Ecto neural progenitor cell (in vitro differentiated cells): ENCODE results near the gene TGFBR3.

Experiments
- DNase-seq: peaks from one replicate; pipeline ENCODE4 v3.0.0-alpha.2; 2018; ENCODE audit warnings: low spot score

TGFBR3 gene

GRCh38 chr1:91799159-91799558 lies 86.8 kb downstream of the TGFBR3 start:
- DNase-seq: no peak

GRCh38 chr1:91798740-91799139 lies 87.2 kb downstream of the TGFBR3 start:
- no peak for DNase-seq

- DNase-seq: no peak
These were observed 87.7 kb downstream of the TGFBR3 start for GRCh38 chr1:91798241-91798648.

GRCh38 chr1:91797164-91797563 lies 88.8 kb downstream of the TGFBR3 start:
- no peak for DNase-seq

DNA sequence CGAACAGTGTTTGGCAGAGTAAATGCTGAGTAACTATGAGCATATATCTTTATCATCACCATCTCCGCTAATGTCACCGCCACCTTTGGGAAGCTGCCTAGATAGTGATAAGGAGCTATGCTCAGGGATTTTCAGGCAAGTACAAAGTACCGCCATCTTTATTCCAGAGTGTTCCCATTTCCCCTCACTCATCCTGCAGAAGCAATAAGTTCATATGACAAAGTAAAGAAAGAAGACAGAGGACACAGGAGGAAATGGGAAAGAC lies 89.6 kb downstream of the TGFBR3 start:
- no peak for DNase-seq

DNA sequence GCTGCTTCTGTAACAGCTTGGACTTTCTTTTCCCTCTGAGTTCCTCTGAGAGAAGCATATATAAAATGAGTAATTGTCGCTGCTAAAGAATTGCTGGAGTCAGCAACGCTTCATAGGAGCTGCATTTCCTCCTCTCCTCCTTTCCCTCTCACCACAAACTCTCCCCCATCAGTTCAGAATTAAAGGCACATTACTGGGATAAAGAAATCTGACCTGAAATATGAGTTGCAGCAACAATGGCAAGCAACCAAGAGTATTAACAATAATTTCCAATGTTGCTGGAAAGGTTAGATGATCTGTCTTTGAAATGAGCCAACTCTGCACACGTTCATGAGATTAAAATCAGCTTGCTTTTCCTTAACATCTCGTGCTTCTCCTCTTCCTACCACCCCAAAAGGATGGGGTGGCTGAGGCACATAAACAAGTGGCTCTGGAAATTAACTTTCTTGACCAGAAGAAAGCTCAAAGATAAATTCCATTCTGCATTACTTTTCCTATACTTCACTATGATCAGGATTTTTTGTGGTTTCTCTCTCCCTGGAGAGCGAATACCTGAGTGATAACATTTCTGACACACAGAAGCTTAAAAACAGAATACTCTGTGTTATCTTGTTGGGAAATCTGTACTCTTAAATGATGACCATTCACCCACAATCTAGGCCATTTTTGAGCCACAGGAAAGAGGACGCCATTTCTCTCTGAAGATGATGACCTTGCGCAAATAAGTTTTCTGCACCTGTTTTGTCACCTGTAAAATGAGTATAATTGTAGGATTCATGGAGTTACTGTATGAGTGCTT lies 90.2 kb downstream of the TGFBR3 start:
- DNase-seq: no peak

DNA sequence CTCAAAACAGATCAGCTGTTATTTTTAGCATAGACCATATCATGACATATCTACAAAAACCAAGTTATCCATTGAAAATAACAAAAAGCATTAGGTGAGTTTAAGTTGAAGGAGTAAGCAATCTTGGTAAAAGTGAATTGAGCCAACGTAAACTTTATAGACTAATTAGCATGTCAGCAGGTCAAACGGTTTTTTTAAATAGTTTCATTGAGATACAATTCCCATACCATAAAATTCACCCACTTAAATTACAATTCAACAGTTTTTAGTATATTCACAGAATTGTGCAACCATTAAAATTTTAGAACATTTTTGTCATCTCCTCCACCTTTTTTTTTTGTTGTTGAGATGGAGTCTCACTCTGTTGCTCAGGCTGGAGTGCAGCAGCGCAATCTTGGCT lies 92.1 kb downstream of the TGFBR3 start:
- DNase-seq: no peak

- DNase-seq: no peak
These were observed 92.8 kb downstream of the TGFBR3 start for GRCh38 chr1:91793189-91793588.

GRCh38 chr1:91792489-91793071 lies 93.4 kb downstream of the TGFBR3 start:
- DNase-seq: no peak

DNA sequence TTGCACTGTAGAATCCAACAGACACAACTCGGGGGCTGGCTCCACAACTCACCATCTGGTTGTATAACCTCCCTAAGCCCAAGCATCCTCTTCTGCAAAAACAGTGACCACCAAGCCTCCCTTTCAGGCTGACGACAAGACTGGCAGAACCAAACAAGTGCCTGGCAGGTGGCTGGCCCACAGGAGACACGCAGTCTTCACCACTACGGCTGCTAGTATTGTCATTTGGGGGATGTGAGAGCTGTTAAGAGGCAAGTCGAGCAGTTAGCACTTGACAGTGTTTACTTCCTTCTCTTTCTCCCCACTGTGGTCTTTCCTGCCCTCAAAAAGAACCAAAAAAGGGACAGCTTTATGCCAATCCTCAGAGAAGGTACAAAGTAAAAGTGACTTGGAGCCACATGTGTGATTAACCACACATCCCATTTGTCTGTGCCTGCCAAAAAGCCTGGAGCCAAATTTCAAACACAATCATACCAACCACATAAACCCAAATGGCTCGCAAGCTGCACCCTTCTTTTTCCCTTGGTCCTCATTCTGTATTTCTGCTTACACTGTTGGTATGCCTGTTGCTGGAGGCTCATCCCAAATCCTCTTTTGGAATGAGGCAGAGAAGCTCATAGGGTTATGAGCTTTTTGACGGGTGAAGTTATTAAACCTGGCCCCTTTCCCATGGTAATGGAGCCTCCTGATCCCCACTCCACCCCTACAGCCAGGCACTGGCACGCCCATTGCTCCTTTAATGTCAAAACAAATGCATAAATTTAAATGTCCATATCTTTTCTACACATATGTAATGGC lies 94.1 kb downstream of the TGFBR3 start:
- DNase-seq: no peak

GRCh38 chr1:91791103-91791502 lies 94.8 kb downstream of the TGFBR3 start:
- peak; percentile 71 for DNase-seq

DNA sequence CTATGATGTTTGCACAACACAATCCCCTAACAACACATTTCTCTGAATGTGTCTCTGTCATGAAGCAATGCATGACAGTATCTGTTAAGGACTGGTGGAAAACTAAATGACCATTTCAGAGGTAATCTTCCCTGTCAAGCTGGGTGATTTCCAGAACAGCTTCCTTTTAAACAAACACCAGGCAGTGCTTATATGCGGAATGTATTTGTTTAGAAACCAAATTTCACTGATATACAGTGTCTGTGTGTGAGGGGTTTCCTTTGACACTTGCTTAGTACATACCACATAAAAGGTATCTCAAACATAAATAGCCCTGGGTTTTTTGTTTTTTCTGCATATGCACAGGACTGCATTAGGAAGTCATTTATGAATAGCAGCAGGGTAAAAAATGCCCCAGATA lies 95.6 kb downstream of the TGFBR3 start:
- no peak for DNase-seq

DNA sequence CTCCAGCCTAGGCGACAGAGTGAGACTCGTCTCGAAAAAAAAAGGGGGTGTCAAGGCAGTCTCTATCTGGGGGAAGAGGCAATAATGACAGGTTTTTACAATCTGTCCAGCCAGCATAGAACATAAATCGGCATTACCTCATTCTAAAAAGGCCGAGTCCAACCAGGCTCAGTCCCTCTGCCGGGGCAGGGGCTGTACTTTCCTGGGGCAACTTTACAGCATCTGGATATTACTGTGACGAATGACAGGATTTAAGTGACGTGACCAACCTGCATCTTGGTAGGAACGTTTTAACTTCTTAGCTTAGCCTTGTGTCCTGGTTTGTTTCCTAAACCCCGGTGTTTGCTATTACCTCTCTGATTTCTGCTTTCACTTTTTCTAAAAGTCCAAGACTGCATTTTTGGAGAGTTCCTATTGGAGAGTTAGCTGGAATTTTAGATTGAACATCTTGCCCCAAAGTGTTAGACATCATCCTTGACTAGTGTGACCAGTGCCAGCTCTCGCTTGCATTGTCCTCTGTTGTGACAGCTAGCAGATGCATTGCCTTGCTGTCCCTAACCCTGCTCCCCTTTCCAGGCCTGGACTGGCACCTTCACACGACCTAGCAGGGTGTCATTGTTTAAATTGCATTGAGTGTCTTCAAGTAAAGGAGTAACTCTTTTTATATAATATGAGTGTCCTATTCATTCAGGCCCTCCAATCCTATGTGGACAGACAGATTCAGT lies 96.5 kb downstream of the TGFBR3 start:
- DNase-seq: no peak

DNA sequence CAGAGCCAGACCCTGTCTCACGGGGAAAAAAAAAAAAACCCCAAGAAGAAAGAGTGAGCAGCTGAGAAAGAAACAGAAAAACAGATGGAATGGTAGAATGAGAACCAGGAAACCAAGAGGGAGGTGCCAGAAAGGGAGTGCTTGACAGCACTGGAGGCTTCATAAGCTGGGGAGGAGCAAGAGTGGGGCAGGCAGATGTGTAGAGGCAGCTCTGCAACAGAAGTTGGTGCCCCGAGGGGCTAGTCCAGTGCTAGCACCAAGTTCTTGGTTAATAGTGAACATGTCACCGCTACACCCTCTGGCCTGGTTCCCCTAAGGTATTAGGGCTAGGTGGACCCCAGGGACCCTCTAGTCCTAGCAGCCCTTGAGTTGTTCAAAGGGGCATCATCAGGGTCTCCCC lies 98.0 kb downstream of the TGFBR3 start:
- DNase-seq: no peak

- no peak for DNase-seq
These were observed 101.3 kb downstream of the TGFBR3 start for GRCh38 chr1:91784616-91785015.

GRCh38 chr1:91784191-91784590 lies 101.8 kb downstream of the TGFBR3 start:
- DNase-seq: no peak

DNA sequence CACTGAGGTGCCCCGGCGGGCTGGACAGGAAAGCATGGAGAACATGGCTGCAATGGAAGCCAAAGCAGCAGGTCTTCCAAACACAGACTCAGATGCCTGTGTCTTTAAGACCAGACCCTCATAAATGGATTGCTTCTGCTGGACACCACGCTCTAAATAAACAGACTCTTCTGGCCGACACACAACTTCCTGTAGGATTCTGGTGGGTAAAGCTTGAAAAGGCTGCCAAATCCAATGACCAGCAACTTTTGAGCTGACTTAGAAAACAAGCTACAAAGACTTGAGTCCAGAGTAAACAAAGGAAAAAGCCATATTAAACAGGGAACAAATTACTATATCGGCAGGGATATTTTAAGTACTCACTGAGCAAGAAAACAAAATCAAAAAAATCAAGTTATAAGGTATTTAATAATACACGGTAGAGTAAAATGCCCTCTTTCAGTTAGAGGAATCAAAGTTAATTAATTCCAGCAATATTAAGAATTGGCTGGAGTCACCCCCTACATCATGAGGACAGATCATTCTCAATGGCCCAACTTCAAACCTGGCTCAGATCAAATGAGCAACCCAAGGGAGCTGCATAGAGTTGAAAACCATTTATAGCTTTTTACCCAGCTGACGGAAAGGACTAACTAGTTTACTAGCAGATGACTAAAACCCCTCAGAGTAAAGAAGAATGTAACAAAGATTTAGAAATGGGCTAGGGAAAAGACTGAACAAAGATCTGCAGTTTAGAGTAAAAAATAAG lies 102.4 kb downstream of the TGFBR3 start:
- DNase-seq: no peak

- DNase-seq: no peak
These were observed 103.9 kb downstream of the TGFBR3 start for GRCh38 chr1:91781901-91782622.

GRCh38 chr1:91781371-91781825 lies 104.6 kb downstream of the TGFBR3 start:
- DNase-seq: no peak

GRCh38 chr1:91779548-91780021 lies 106.4 kb downstream of the TGFBR3 start:
- DNase-seq: no peak

DNA sequence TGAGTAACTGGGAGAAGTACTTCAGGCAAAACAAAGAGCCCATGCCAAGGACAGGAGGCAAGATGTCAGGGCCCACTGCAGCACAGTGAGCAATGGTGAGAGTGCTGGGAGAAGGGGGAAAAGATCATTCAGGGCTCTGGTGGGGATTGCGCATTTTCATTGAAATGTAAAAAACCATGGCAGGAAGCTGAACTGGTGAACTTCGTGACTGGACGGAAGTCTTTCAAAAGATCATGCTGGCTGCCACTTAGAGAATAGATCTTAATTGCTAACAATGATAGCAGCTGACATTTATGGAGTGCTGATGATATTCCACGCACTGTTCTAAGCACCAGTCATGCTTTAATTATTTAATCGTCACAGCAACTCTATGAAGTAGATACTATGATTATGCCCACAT lies 107.0 kb downstream of the TGFBR3 start:
- DNase-seq: no peak
